T1000 (cell line): ENCODE data around the gene CYGB.
A peak's percentile ranks its signal among the peaks of the same experiment; 100 is the strongest.
"Not testable (repeated sequence)": the region's sequence is repeated elsewhere in the genome, so short reads cannot be mapped to it uniquely, and the experiment has no call there.

Experiments
- DNase-seq: peaks from one replicate; lab custom pipeline; 2025; ENCODE audit warnings: mixed read lengths; lab: John Stamatoyannopoulos, UW

CYGB gene

GRCh38 chr17:76567634-76568432 is 30.3 kb upstream of the CYGB start:
- no peak for DNase-seq

- DNase-seq, result no peak
Measured at GRCh38 chr17:76566988-76567431, 29.5 kb upstream of the CYGB start.

GRCh38 chr17:76566613-76566943 is 29.1 kb upstream of the CYGB start:
- DNase-seq, result no peak

- DNase-seq, result no peak
Measured at GRCh38 chr17:76565728-76566612, 28.5 kb upstream of the CYGB start.

GRCh38 chr17:76564991-76565727 is 27.6 kb upstream of the CYGB start:
- peak; percentile 81 for DNase-seq

GRCh38 chr17:76563359-76563758 is 25.9 kb upstream of the CYGB start:
- not testable (repeated sequence) for DNase-seq

GRCh38 chr17:76562734-76563148 is 25.2 kb upstream of the CYGB start:
- DNase-seq, result peak; percentile 49

GRCh38 chr17:76561799-76562268 is 24.3 kb upstream of the CYGB start:
- no peak for DNase-seq

GRCh38 chr17:76561332-76561731 is 23.8 kb upstream of the CYGB start:
- no peak for DNase-seq

- no peak for DNase-seq
Measured at GRCh38 chr17:76560877-76561221, 23.3 kb upstream of the CYGB start.

GRCh38 chr17:76560036-76560876 is 22.7 kb upstream of the CYGB start:
- no peak for DNase-seq

- DNase-seq, result not testable (repeated sequence)
Measured at GRCh38 chr17:76559460-76559859, 22.0 kb upstream of the CYGB start.

GRCh38 chr17:76558198-76559095 is 20.9 kb upstream of the CYGB start:
- no peak for DNase-seq

- DNase-seq, result peak; percentile 92
Measured at GRCh38 chr17:76557368-76558197, 20.1 kb upstream of the CYGB start.

GRCh38 chr17:76556765-76557367 is 19.4 kb upstream of the CYGB start:
- DNase-seq, result no peak

- DNase-seq, result no peak
Measured at GRCh38 chr17:76554131-76554530, 16.6 kb upstream of the CYGB start.

GRCh38 chr17:76553178-76553908 is 15.8 kb upstream of the CYGB start:
- DNase-seq, result no peak

- DNase-seq, result no peak
Measured at GRCh38 chr17:76551685-76552084, 14.2 kb upstream of the CYGB start.
